ENCODE data around the gene RAD21L1. TPM values are rescaled to one million over a fixed set of nuclear protein-coding genes. Genes with fewer than 3 reads are reported as not detected.
"Not testable (repeated sequence)": the region's sequence is repeated elsewhere in the genome, so short reads cannot be mapped to it uniquely, and the experiment has no call there.

The RAD21L1 gene
- total RNA-seq, 1 experiment from 2014 or later = not detected

DNA sequence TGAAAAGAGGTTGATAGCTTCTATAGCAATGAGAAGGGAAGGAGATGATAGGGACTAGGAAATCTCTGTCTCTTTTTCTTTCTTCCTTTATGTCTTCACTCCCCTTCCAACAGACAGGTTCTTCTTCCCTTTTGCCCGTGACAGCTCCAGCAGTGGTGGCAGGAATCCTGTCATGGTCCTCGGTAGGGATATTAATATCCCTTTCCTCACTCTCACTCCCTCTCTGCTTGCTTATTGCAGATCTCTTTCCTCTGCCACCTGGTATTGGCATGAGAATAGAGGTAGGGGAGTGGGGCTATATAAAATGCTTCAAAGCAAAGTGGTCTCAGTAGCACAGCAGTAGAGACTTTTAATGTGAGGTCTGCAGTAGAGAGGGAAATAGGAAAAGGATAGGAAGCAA, 19.7 kb downstream of the RAD21L1 start:
- Mint-ChIP-seq H3K27ac (ENCODE audit: unreplicated experiment) (no peak overlapping the region), H3K9me3 (ENCODE audit: unreplicated experiment) (peaks cover 3% of the 10 kb centered on the region), H3K4me1 (ENCODE audit: low read depth, unreplicated experiment) (no peaks in the 10 kb centered on the region), H3K36me3 (ENCODE audit: insufficient read depth, unreplicated experiment) (no peaks in the 10 kb centered on the region), H3K4me3 (ENCODE audit: unreplicated experiment) (no peak overlapping the region), H3K27me3 (ENCODE audit: insufficient read depth, unreplicated experiment) (peaks cover 16% of the 10 kb centered on the region)
- DNase-seq = no peak
- no peaks in the 10 kb centered on the region; the same call in 1 of the 2 replicates for H3K9me3 ChIP-seq
- no peaks in the 10 kb centered on the region for H3K36me3 ChIP-seq (ENCODE audit: control insufficient read depth, insufficient read depth, low read length)
- no peaks in the 10 kb centered on the region for H3K4me1 ChIP-seq
- POLR2A ChIA-PET = no interaction called here
- CTCF ChIA-PET = no interaction called here
- no peak overlapping the region for H3K4me3 ChIP-seq (ENCODE audit: low read depth, low read length)
- intact Hi-C loops (cut with micrococcal nuclease; ENCODE audit: unreplicated experiment) = no loop called here
- H3K27me3 ChIP-seq (replicated peaks; ENCODE audit: control insufficient read depth, insufficient read depth, low read length) = no peaks in the 10 kb centered on the region
- TF ChIP-seq, protein P1, sequence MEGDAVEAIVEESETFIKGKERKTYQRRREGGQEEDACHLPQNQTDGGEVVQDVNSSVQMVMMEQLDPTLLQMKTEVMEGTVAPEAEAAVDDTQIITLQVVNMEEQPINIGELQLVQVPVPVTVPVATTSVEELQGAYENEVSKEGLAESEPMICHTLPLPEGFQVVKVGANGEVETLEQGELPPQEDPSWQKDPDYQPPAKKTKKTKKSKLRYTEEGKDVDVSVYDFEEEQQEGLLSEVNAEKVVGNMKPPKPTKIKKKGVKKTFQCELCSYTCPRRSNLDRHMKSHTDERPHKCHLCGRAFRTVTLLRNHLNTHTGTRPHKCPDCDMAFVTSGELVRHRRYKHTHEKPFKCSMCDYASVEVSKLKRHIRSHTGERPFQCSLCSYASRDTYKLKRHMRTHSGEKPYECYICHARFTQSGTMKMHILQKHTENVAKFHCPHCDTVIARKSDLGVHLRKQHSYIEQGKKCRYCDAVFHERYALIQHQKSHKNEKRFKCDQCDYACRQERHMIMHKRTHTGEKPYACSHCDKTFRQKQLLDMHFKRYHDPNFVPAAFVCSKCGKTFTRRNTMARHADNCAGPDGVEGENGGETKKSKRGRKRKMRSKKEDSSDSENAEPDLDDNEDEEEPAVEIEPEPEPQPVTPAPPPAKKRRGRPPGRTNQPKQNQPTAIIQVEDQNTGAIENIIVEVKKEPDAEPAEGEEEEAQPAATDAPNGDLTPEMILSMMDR (IDR thresholded peaks at IDR 0.05; ENCODE audit: insufficient read depth in 1 of 2, low read depth in 1 of 2, low read length in 1 of 2, severe bottlenecking in 1 of 2, unreplicated experiment in 1 of 2) = no peak
- no TSS peak for BruUV-seq (replicated peaks)

DNA sequence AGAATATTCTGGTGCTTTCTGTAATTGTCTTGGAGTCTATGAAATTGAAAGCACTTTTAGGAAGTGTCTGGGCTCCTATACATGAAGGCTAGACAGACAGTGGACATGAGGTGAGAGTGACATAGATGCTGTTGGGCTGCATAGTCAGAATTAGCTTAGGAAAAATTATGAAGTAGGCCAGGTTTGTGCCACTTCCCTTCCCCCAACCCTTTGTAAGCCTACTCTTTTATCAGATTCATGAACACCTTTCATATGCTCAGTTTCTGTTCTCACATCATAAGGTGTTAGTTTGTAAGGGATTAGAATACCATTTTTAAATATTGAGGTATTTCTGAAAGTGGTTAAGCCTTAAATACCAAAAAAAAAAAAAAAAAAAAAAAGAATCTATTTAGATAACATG, 21.8 kb downstream of the RAD21L1 start:
- Histone ChIP-seq H3K36me3 (ENCODE audit: control insufficient read depth, insufficient read depth, low read length) (no peaks in the 10 kb centered on the region), H3K27me3 (replicated peaks; ENCODE audit: control insufficient read depth, insufficient read depth, low read length) (no peaks in the 10 kb centered on the region), H3K9me3 (no peaks in the 10 kb centered on the region; the same call in 1 of the 2 replicates), H3K4me3 (ENCODE audit: low read depth, low read length) (no peak overlapping the region), H3K4me1 (no peaks in the 10 kb centered on the region)
- H3K4me3 Mint-ChIP-seq (ENCODE audit: unreplicated experiment) = no peak overlapping the region
- H3K36me3 Mint-ChIP-seq (ENCODE audit: insufficient read depth, unreplicated experiment) = no peaks in the 10 kb centered on the region
- intact Hi-C loops (cut with micrococcal nuclease; ENCODE audit: unreplicated experiment) = no loop called here
- H3K9me3 Mint-ChIP-seq (ENCODE audit: unreplicated experiment) = peaks cover 14% of the 10 kb centered on the region
- CTCF ChIA-PET = no interaction called here
- POLR2A ChIA-PET = no interaction called here
- no peaks in the 10 kb centered on the region for H3K4me1 Mint-ChIP-seq (ENCODE audit: low read depth, unreplicated experiment)
- H3K27ac Mint-ChIP-seq (ENCODE audit: unreplicated experiment) = no peak overlapping the region
- DNase-seq = no peak
- no TSS peak for BruUV-seq (replicated peaks)
- peaks cover 12% of the 10 kb centered on the region for H3K27me3 Mint-ChIP-seq (ENCODE audit: insufficient read depth, unreplicated experiment)
- TF ChIP-seq, protein P1 (IDR thresholded peaks at IDR 0.05; ENCODE audit: insufficient read depth in 1 of 2, low read depth in 1 of 2, low read length in 1 of 2, severe bottlenecking in 1 of 2, unreplicated experiment in 1 of 2) = no peak

DNA sequence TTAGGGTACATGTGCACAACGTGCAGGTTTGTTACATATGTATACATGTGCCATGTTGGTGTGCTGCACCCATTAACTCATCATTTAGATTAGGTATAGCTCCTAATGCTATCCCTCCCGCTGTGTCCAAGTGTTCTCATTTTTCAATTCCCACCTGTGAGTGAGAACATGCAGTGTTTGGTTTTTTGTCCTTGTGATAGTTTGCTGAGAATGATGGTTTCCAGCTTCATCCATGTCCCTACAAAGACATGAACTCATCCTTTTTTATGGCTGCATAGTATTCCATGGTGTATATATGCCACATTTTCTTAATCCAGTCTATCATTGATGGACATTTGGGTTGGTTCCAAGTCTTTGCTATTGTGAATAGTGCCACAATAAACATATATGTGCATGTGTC, 24.4 kb downstream of the RAD21L1 start:
- H3K36me3 ChIP-seq (ENCODE audit: control insufficient read depth, insufficient read depth, low read length); H3K4me3 Mint-ChIP-seq (ENCODE audit: unreplicated experiment); H3K4me1 Mint-ChIP-seq (ENCODE audit: low read depth, unreplicated experiment); DNase-seq; H3K27me3 Mint-ChIP-seq (ENCODE audit: insufficient read depth, unreplicated experiment); H3K27ac Mint-ChIP-seq (ENCODE audit: unreplicated experiment); H3K27me3 ChIP-seq (replicated peaks; ENCODE audit: control insufficient read depth, insufficient read depth, low read length); POLR2A ChIA-PET; intact Hi-C loops (cut with micrococcal nuclease; ENCODE audit: unreplicated experiment); H3K4me1 ChIP-seq; BruUV-seq (replicated peaks); H3K9me3 ChIP-seq; CTCF ChIA-PET; H3K36me3 Mint-ChIP-seq (ENCODE audit: insufficient read depth, unreplicated experiment); H3K4me3 ChIP-seq (ENCODE audit: low read depth, low read length): not testable (repeated sequence)
- peaks cover 14% of the 10 kb centered on the region for H3K9me3 Mint-ChIP-seq (ENCODE audit: unreplicated experiment)

DNA sequence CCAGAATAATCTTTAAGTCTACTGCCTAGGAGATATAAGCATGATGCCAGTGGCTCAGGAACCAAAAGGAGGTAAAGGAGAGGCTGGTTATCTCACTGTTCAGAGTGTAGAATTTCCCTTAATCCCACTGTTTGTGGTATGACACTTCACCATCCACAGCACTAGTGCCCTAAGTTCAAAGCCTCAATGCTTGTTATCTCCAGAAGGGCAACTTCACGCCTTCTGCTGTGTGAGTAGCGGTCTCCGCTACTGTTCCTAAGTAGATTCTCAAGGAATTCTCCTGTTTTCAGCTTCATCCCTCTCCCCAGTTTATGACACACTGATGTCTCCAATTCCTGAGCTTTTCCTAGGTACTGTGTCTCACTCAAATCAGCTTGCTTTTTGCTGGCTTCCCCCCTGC, 26.6 kb downstream of the RAD21L1 start:
- CTCF ChIA-PET = no interaction called here
- intact Hi-C loops (cut with micrococcal nuclease; ENCODE audit: unreplicated experiment) = no loop called here
- no TSS peak for BruUV-seq (replicated peaks)
- Mint-ChIP-seq H3K27ac (ENCODE audit: unreplicated experiment) (no peak overlapping the region), H3K9me3 (ENCODE audit: unreplicated experiment) (peaks cover 14% of the 10 kb centered on the region), H3K27me3 (ENCODE audit: insufficient read depth, unreplicated experiment) (peaks cover 11% of the 10 kb centered on the region), H3K4me1 (ENCODE audit: low read depth, unreplicated experiment) (no peaks in the 10 kb centered on the region), H3K36me3 (ENCODE audit: insufficient read depth, unreplicated experiment) (no peaks in the 10 kb centered on the region), H3K4me3 (ENCODE audit: unreplicated experiment) (no peak overlapping the region)
- DNase-seq = no peak
- peaks cover 13% of the 10 kb centered on the region for H3K9me3 ChIP-seq
- no peaks in the 10 kb centered on the region for H3K4me1 ChIP-seq
- TF ChIP-seq, protein P1 (IDR thresholded peaks at IDR 0.05; ENCODE audit: insufficient read depth in 1 of 2, low read depth in 1 of 2, low read length in 1 of 2, severe bottlenecking in 1 of 2, unreplicated experiment in 1 of 2) = no peak
- no peaks in the 10 kb centered on the region for H3K27me3 ChIP-seq (replicated peaks; ENCODE audit: control insufficient read depth, insufficient read depth, low read length)
- no peak overlapping the region for H3K4me3 ChIP-seq (ENCODE audit: low read depth, low read length)
- H3K36me3 ChIP-seq (ENCODE audit: control insufficient read depth, insufficient read depth, low read length) = no peaks in the 10 kb centered on the region
- POLR2A ChIA-PET = no interaction called here

All from Caco-2 (cell line).